ENCODE results near the gene ELOVL5.
A peak's percentile ranks its signal among the peaks of the same experiment; 100 is the strongest.
"Not testable (repeated sequence)": the region's sequence is repeated elsewhere in the genome, so short reads cannot be mapped to it uniquely, and the experiment has no call there.

ELOVL5 gene

GRCh38 chr6:53306819-53307347 lies 41.9 kb downstream of the ELOVL5 start:
- Histone ChIP-seq H3K79me2 (ENCODE audit: insufficient read depth, low read depth) (peaks cover 55% of the 10 kb centered on the region), H3K4me3 (IDR thresholded peaks at IDR 0.05; ENCODE audit: insufficient read depth, low read depth, low read length) (no peak overlapping the region), H3K4me2 (peak overlapping the region; percentile 49; the same call in 1 of the 2 replicates), H3K36me3 (ENCODE audit: insufficient read depth) (no peaks in the 10 kb centered on the region), H4K20me1 (ENCODE audit: insufficient read depth) (no peaks in the 10 kb centered on the region), H2AFZ (ENCODE audit: low read depth) (no peak overlapping the region), H3K27ac (peak overlapping the region; percentile 57), H3K4me1 (ENCODE audit: low read depth, poor library complexity, severe bottlenecking) (peaks cover 56% of the 10 kb centered on the region), H3K9ac (peak overlapping the region; percentile 1; the same call in 1 of the 2 replicates), H3K27me3 (ENCODE audit: insufficient read depth, low read depth) (no peaks in the 10 kb centered on the region)
- TF ChIP-seq CTCF (conservative IDR thresholded peaks at IDR 0.05; ENCODE audit: low read depth, low read length) = no peak

- H3K27me3 ChIP-seq (ENCODE audit: insufficient read depth, low read depth); H4K20me1 ChIP-seq (ENCODE audit: insufficient read depth); H3K4me3 ChIP-seq (IDR thresholded peaks at IDR 0.05; ENCODE audit: insufficient read depth, low read depth, low read length); H2AFZ ChIP-seq (ENCODE audit: low read depth); H3K36me3 ChIP-seq (ENCODE audit: insufficient read depth): not testable (repeated sequence)
- H3K9ac ChIP-seq = peak overlapping the region; percentile 1; the same call in 1 of the 2 replicates
- peaks cover 50% of the 10 kb centered on the region for H3K4me1 ChIP-seq (ENCODE audit: low read depth, poor library complexity, severe bottlenecking)
- peak overlapping the region; percentile 57 for H3K27ac ChIP-seq
- peak overlapping the region; percentile 49; the same call in 1 of the 2 replicates for H3K4me2 ChIP-seq
- H3K79me2 ChIP-seq (ENCODE audit: insufficient read depth, low read depth) = peaks cover 55% of the 10 kb centered on the region
Observed at GRCh38 chr6:53306217-53306616, 42.5 kb downstream of the ELOVL5 start.

- not testable (repeated sequence) for H3K36me3 ChIP-seq (ENCODE audit: insufficient read depth); H4K20me1 ChIP-seq (ENCODE audit: insufficient read depth); H3K4me2 ChIP-seq; H3K4me3 ChIP-seq (IDR thresholded peaks at IDR 0.05; ENCODE audit: insufficient read depth, low read depth, low read length); H3K27me3 ChIP-seq (ENCODE audit: insufficient read depth, low read depth); H2AFZ ChIP-seq (ENCODE audit: low read depth); H3K27ac ChIP-seq; H3K9ac ChIP-seq
- Histone ChIP-seq H3K79me2 (ENCODE audit: insufficient read depth, low read depth) (peaks cover 54% of the 10 kb centered on the region), H3K4me1 (ENCODE audit: low read depth, poor library complexity, severe bottlenecking) (peaks cover 43% of the 10 kb centered on the region)
Observed at GRCh38 chr6:53305506-53306005, 43.2 kb downstream of the ELOVL5 start.

- H3K9ac ChIP-seq; H3K4me2 ChIP-seq; H3K27ac ChIP-seq; H4K20me1 ChIP-seq (ENCODE audit: insufficient read depth); H3K36me3 ChIP-seq (ENCODE audit: insufficient read depth); H3K27me3 ChIP-seq (ENCODE audit: insufficient read depth, low read depth); H3K4me3 ChIP-seq (IDR thresholded peaks at IDR 0.05; ENCODE audit: insufficient read depth, low read depth, low read length); H2AFZ ChIP-seq (ENCODE audit: low read depth): not testable (repeated sequence)
- H3K79me2 ChIP-seq (ENCODE audit: insufficient read depth, low read depth) = peaks cover 48% of the 10 kb centered on the region
- peaks cover 37% of the 10 kb centered on the region for H3K4me1 ChIP-seq (ENCODE audit: low read depth, poor library complexity, severe bottlenecking)
Observed at GRCh38 chr6:53304953-53305352, 43.8 kb downstream of the ELOVL5 start.

- no peak overlapping the region for H3K9ac ChIP-seq
- no peak overlapping the region for H3K27ac ChIP-seq
- no peaks in the 10 kb centered on the region for H3K36me3 ChIP-seq (ENCODE audit: insufficient read depth)
- H3K27me3 ChIP-seq (ENCODE audit: insufficient read depth, low read depth) = no peaks in the 10 kb centered on the region
- H3K79me2 ChIP-seq (ENCODE audit: insufficient read depth, low read depth) = peaks cover 52% of the 10 kb centered on the region
- 0 out of 2 replicates have a peak, but pooled peaks cover 9% of the 10 kb centered on the region for H4K20me1 ChIP-seq (ENCODE audit: insufficient read depth)
- no peak overlapping the region for H2AFZ ChIP-seq (ENCODE audit: low read depth)
- peaks cover 16% of the 10 kb centered on the region for H3K4me1 ChIP-seq (ENCODE audit: low read depth, poor library complexity, severe bottlenecking)
- TF ChIP-seq CTCF (conservative IDR thresholded peaks at IDR 0.05; ENCODE audit: low read depth, low read length) = no peak
- H3K4me3 ChIP-seq (IDR thresholded peaks at IDR 0.05; ENCODE audit: insufficient read depth, low read depth, low read length) = no peak overlapping the region
- H3K4me2 ChIP-seq = no peak overlapping the region
Observed at GRCh38 chr6:53302678-53303360, 45.9 kb downstream of the ELOVL5 start.

Measured in KMS-11 (cell line).